ENCODE results near the gene C10orf95.

Gene C10orf95

GRCh38 chr10:102416695-102417094 lies 34.6 kb downstream of the C10orf95 start:
- no peak for DNase-seq (ENCODE audit: low read depth)
- no peak for TF ChIP-seq CTCF (IDR thresholded peaks at IDR 0.05; ENCODE audit: insufficient read depth, low read depth, low read length, missing control alignments)

GRCh38 chr10:102416283-102416682 lies 35.1 kb downstream of the C10orf95 start:
- no peak for DNase-seq (ENCODE audit: low read depth)
- TF ChIP-seq CTCF (IDR thresholded peaks at IDR 0.05; ENCODE audit: insufficient read depth, low read depth, low read length, missing control alignments): no peak
- H3K4me3 ChIP-seq (ENCODE audit: low read depth, low read length): no peak overlapping the region

More at GRCh38 chr10:102416695-102417094, 34.6 kb downstream of the C10orf95 start:
- H3K4me3 ChIP-seq (ENCODE audit: low read depth, low read length): no peak overlapping the region

GRCh38 chr10:102414749-102415148 lies 36.6 kb downstream of the C10orf95 start:
- no peak for DNase-seq (ENCODE audit: low read depth)
- H3K4me3 ChIP-seq (ENCODE audit: low read depth, low read length): no peak overlapping the region
- TF ChIP-seq CTCF (IDR thresholded peaks at IDR 0.05; ENCODE audit: insufficient read depth, low read depth, low read length, missing control alignments): no peak

GRCh38 chr10:102413806-102414561 lies 37.4 kb downstream of the C10orf95 start:
- DNase-seq (ENCODE audit: low read depth): no peak
- H3K4me3 ChIP-seq (ENCODE audit: low read depth, low read length): no peak overlapping the region
- TF ChIP-seq CTCF (IDR thresholded peaks at IDR 0.05; ENCODE audit: insufficient read depth, low read depth, low read length, missing control alignments): no peak

- H3K4me3 ChIP-seq (ENCODE audit: low read depth, low read length): no peak overlapping the region
- peak; percentile 77 for DNase-seq (ENCODE audit: low read depth)
- no peak for TF ChIP-seq CTCF (IDR thresholded peaks at IDR 0.05; ENCODE audit: insufficient read depth, low read depth, low read length, missing control alignments)
These were observed 38.2 kb downstream of the C10orf95 start for GRCh38 chr10:102413053-102413705.

GRCh38 chr10:102412293-102412692 lies 39.0 kb downstream of the C10orf95 start:
- DNase-seq (ENCODE audit: low read depth): no peak
- H3K4me3 ChIP-seq (ENCODE audit: low read depth, low read length): no peak overlapping the region
- TF ChIP-seq CTCF (IDR thresholded peaks at IDR 0.05; ENCODE audit: insufficient read depth, low read depth, low read length, missing control alignments): no peak
